ENCODE measurements around the gene ZNF143.

ZNF143 gene

DNA sequence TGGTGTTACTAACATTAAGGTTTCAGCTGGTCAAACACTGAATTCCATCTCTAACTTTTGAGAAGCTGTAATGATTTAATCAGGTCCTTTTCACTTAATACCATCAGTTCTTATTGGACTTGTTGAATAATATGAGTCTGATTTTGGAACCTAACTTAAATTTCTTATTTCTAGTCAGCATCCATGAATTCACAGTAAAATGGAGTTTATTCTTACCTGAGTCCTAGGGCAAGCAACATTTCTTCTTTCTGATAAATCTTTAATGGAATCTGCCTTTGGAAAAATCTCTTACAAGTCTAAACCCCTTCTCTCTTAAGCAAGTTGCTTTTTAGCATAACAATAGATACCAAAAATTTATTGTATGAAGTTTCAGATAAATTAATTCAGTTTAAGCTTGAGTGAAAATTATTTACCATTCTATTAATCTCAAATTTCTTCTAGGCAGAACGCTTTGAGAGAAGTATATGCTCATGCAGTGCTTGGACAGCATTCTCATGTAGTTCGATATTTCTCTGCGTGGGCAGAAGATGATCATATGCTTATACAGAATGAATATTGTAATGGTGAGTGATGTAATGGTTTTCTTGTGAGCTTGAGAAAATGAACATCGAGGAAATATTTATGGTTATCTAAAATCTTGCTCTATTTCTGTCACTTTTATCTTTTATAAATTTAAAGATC is 116.0 kb downstream of the ZNF143 start:
- DNase-seq, result no peak

DNA sequence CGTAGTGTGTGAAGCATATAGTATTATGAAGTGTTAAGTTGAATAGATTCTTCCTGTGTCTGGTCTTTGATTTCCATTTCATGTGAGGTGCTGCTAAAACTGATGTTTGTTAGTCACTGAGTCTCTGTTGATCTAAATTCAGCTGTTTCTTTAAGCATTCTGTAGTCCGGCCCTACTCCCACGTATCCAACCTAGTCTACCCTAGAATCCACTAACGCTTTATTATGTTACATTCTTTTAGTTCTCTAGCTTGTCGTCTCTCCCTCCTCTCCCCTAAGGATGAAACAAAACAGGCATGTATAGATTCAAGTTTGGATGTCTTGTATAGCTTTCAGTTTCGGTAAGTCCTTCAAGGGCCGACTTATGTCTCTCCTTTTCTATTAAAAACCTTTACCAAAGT is 116.7 kb downstream of the ZNF143 start:
- DNase-seq, result no peak

All from retina (tissue), 1 donor.